Suprapubic skin (tissue), 4 donors: ENCODE results near the gene RHOT1.

Experiments
- EP300 ChIP-seq: sonication (generic); formaldehyde crosslinking; IDR thresholded peaks from one replicate; pipeline ENCODE4 v1.6.1; 2017; ENCODE audit warnings: antibody characterized with exemption
- POLR2A ChIP-seq, 2 donors: fragments of 450-650 bp; IDR thresholded peaks; one replicate each; pipeline ENCODE4 v1.6.1; 2017; ENCODE audit warnings: antibody characterized with exemption in 2 of 2, mild to moderate bottlenecking in 2 of 2, moderate library complexity in 2 of 2
- POLR2AphosphoS5 ChIP-seq, 3 donors: sonication (generic); formaldehyde crosslinking; IDR thresholded peaks; one replicate each; pipeline ENCODE4 v1.6.1; 2017; ENCODE audit warnings: antibody characterized with exemption in 3 of 3
- TF ChIP-seq, protein P1 (sequence below), 2 donors: fragments of 200-600 bp in 1 of 2; fragments of 450-650 bp in 1 of 2; sonication (generic) in 1 of 2; IDR thresholded peaks; one replicate each; pipeline ENCODE4 v1.5.1; 2016 to 2019; ENCODE audit warnings: antibody characterized with exemption in 2 of 2, mild to moderate bottlenecking in 1 of 2, moderate library complexity in 1 of 2

DNA sequence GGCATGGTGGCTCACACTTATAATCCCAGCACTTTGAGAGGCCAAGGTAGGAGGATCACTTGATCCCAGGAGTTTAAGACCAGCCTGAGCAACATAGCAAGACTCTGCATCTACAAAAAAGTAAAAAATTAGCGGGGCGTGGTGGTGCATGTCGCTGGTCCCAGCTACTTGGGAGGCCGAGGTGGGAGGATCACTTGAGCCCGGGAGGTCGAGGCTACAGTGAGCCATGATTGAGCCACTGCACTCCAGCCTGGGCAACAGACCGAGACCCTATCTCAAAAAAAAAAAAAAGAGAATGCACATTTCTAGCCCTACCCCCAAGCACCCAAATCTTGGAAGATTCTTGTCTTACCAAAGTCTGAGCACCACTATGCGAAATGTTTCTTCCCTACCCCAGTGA lies 15.6 kb upstream of the RHOT1 start:
- TF ChIP-seq, protein P1, sequence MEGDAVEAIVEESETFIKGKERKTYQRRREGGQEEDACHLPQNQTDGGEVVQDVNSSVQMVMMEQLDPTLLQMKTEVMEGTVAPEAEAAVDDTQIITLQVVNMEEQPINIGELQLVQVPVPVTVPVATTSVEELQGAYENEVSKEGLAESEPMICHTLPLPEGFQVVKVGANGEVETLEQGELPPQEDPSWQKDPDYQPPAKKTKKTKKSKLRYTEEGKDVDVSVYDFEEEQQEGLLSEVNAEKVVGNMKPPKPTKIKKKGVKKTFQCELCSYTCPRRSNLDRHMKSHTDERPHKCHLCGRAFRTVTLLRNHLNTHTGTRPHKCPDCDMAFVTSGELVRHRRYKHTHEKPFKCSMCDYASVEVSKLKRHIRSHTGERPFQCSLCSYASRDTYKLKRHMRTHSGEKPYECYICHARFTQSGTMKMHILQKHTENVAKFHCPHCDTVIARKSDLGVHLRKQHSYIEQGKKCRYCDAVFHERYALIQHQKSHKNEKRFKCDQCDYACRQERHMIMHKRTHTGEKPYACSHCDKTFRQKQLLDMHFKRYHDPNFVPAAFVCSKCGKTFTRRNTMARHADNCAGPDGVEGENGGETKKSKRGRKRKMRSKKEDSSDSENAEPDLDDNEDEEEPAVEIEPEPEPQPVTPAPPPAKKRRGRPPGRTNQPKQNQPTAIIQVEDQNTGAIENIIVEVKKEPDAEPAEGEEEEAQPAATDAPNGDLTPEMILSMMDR (IDR thresholded peaks at IDR 0.05), result no peak
- TF ChIP-seq POLR2A (IDR thresholded peaks at IDR 0.05), result no peak
- no peak for TF ChIP-seq POLR2AphosphoS5 (IDR thresholded peaks at IDR 0.05)
- TF ChIP-seq EP300, result no peak
